Endothelial cell (in vitro differentiated cells): Measurements from ENCODE around the gene P2RX4. TPM values are rescaled to one million over a fixed set of nuclear protein-coding genes. Genes with fewer than 3 reads are reported as not detected.

ENCODE experiments used
- DNase-seq: peaks from one replicate; pipeline ENCODE4 v3.0.0; 2021; ENCODE audit warnings: low spot score
- H3K27ac Mint-ChIP-seq: one replicate; pipeline ENCODE4 v1.8.0; 2021; ENCODE audit warnings: mixed read lengths, inconsistent platforms; ENCODE audit not compliant: unreplicated experiment
- H3K27me3 Mint-ChIP-seq: one replicate; pipeline ENCODE4 v1.8.0; 2021; ENCODE audit warnings: mild to moderate bottlenecking, moderate library complexity, mixed read lengths, inconsistent platforms; ENCODE audit not compliant: unreplicated experiment
- H3K36me3 Mint-ChIP-seq: one replicate; pipeline ENCODE4 v1.8.0; 2021; ENCODE audit warnings: mild to moderate bottlenecking, low read depth, mixed read lengths, inconsistent platforms; ENCODE audit not compliant: unreplicated experiment
- H3K4me1 Mint-ChIP-seq: one replicate; pipeline ENCODE4 v1.8.0; 2021; ENCODE audit warnings: mild to moderate bottlenecking, mixed read lengths, inconsistent platforms; ENCODE audit not compliant: unreplicated experiment
- H3K4me3 Mint-ChIP-seq: one replicate; pipeline ENCODE4 v1.8.0; 2021; ENCODE audit warnings: mild to moderate bottlenecking, mixed read lengths, inconsistent platforms; ENCODE audit not compliant: unreplicated experiment
- H3K9me3 Mint-ChIP-seq: one replicate; pipeline ENCODE4 v1.8.0; 2021; ENCODE audit warnings: mixed read lengths, inconsistent platforms; ENCODE audit not compliant: unreplicated experiment
- total RNA-seq: library from RNA; stranded (reverse); fragmentation: NEBNext Ultra II Directional; extraction: Animal tissue kit (Norgen Biotek cat#: 25700); gene quantifications from one replicate; pipeline ENCODE4 v1.2.1, GENCODE V29; 2021; ENCODE audit not compliant: unreplicated experiment
- TF ChIP-seq, protein P1 (sequence below): fragments of 200-600 bp; sonication (generic); IDR thresholded peaks from one replicate; pipeline ENCODE4 v1.5.0; 2021; ENCODE audit warnings: antibody characterized with exemption; ENCODE audit not compliant: unreplicated experiment

Gene P2RX4
- total RNA-seq, 1 donor from 2014 or later, result 20.0 TPM

DNA sequence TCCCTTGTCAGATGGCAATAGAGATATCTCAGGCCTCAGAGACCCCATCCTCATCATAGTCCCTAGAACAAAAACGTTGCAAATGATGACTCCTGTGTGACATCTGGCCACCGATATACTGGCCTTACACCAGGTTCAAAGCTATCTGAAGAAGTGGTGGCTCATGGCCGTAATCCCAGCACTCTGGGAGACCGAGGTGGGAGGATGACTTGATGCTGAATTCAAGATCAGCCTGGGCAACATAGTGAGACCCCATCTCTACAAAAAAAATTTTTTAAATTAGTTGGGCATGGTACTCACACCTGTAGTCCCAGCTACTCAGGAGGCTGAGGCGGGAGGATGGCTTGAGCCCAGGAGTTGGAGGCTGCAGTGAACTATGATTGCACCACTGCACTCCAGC lies 73.5 kb downstream of the P2RX4 start:
- TF ChIP-seq, protein P1, sequence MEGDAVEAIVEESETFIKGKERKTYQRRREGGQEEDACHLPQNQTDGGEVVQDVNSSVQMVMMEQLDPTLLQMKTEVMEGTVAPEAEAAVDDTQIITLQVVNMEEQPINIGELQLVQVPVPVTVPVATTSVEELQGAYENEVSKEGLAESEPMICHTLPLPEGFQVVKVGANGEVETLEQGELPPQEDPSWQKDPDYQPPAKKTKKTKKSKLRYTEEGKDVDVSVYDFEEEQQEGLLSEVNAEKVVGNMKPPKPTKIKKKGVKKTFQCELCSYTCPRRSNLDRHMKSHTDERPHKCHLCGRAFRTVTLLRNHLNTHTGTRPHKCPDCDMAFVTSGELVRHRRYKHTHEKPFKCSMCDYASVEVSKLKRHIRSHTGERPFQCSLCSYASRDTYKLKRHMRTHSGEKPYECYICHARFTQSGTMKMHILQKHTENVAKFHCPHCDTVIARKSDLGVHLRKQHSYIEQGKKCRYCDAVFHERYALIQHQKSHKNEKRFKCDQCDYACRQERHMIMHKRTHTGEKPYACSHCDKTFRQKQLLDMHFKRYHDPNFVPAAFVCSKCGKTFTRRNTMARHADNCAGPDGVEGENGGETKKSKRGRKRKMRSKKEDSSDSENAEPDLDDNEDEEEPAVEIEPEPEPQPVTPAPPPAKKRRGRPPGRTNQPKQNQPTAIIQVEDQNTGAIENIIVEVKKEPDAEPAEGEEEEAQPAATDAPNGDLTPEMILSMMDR, result no peak
- Mint-ChIP-seq H3K4me1 (peaks cover 33% of the 10 kb centered on the region), H3K27me3 (peaks cover 1% of the 10 kb centered on the region), H3K4me3 (no peak overlapping the region), H3K36me3 (peaks cover 6% of the 10 kb centered on the region), H3K9me3 (no peaks in the 10 kb centered on the region), H3K27ac (no peak overlapping the region)
- DNase-seq, result no peak

Other genes with a start within 250 kb of the P2RX4 start
- gene HNF1A, start 231.6 kb upstream of the P2RX4 start, total RNA-seq, result not detected
- 20.2 TPM for gene C12orf43, start 193.6 kb upstream of the P2RX4 start, total RNA-seq
- gene OASL, start 170.9 kb upstream of the P2RX4 start, total RNA-seq, result not detected
- 0.82 TPM for gene P2RX7, start 77.3 kb upstream of the P2RX4 start, total RNA-seq
- 44.5 TPM for gene CAMKK2, start 86.6 kb downstream of the P2RX4 start, total RNA-seq
- gene ANAPC5, start 142.3 kb downstream of the P2RX4 start, total RNA-seq, result 68.7 TPM
- gene RNF34, start 190.0 kb downstream of the P2RX4 start, total RNA-seq, result 46.5 TPM